IPS-18a (cell line): ENCODE results near the gene HTR7.

ENCODE experiments used
- H3K27ac ChIP-seq: one replicate; pipeline ENCODE4 v1.5.1; 2013; ENCODE audit warnings: low read length
- H3K27me3 ChIP-seq: one replicate; pipeline ENCODE4 v1.6.1; 2013; ENCODE audit warnings: mild to moderate bottlenecking, low read length; ENCODE audit not compliant: control insufficient read depth, insufficient read depth
- H3K36me3 ChIP-seq: one replicate; pipeline ENCODE4 v1.6.1; 2013; ENCODE audit warnings: low read depth, low read length; ENCODE audit not compliant: control insufficient read depth
- H3K4me1 ChIP-seq: one replicate; pipeline ENCODE4 v1.6.1; 2013; ENCODE audit warnings: low read depth, low read length; ENCODE audit not compliant: control insufficient read depth
- H3K4me3 ChIP-seq: one replicate; pipeline ENCODE4 v1.5.1; 2013; ENCODE audit warnings: low read length
- H3K9ac ChIP-seq: one replicate; pipeline ENCODE4 v1.6.1; 2013; ENCODE audit warnings: mild to moderate bottlenecking, low read length, moderate library complexity
- H3K9me3 ChIP-seq: one replicate; pipeline ENCODE4 v1.6.1; 2013; ENCODE audit warnings: low read depth, low read length; ENCODE audit not compliant: control insufficient read depth

HTR7 gene

DNA sequence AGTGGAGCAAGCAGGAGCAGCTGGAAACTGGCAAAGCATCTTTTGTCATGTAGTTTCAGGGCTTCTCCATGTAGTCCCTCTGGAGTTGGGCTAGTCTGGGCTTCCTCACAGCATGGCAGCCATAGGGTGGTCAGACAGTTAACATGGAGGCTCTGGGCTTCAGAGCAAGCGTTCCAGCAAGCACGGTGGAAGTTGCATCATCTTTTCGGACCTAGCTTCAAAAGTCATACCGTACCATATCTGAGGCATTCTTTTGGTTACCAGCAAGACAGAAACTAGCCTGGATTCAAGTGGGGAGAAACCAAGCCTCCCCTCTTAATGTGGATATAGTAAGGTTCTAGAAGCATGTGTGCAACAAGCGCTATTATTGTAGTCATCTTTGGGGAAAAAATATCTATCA is 135.0 kb downstream of the HTR7 start:
- Histone ChIP-seq H3K27ac (no peak overlapping the region), H3K4me1 (peaks cover 25% of the 10 kb centered on the region), H3K4me3 (no peak overlapping the region), H3K36me3 (no peaks in the 10 kb centered on the region), H3K9me3 (no peaks in the 10 kb centered on the region), H3K27me3 (no peaks in the 10 kb centered on the region), H3K9ac (no peak overlapping the region)

DNA sequence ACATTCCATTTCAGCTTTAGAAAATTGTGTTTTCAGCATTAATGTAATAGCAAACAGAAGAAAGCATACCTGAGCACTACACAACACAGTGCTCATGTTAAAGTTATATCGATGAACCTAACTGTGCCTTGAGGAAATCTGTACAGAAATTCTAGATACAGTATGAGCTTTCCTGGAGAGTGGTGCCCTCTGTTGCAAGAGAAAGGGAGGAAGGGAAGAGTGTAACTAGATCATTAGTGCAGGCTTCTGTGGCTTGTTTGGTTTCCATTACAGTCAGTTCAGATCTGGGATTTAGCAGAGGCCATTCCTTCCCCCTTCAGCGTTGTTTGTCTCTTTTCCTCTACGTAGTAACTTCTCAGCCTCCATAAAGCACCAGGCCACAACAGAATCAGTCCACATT is 139.7 kb downstream of the HTR7 start:
- Histone ChIP-seq H3K27ac (no peak overlapping the region), H3K9me3 (no peaks in the 10 kb centered on the region), H3K9ac (no peak overlapping the region)

DNA sequence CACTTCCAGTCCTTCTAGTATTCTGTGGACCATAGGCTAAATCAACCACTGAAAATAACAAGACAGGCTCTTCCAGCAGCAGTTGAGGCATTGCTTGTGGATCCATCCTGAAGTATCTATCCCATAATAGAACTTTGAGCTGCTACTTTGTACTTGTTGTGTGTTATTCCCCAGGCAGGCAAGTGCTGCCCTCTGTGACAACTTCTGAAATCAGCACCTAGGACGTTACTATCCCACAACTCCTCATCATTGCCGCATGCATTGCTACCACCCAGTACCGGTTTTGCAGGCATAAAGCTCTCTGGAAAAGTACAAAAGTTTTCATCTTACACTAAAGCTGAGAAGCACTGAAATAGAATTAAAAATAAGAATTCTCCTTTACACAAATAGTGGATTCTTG is 145.3 kb downstream of the HTR7 start:
- H3K4me1 ChIP-seq = peaks cover 6% of the 10 kb centered on the region
- H3K4me3 ChIP-seq = no peak overlapping the region
- no peak overlapping the region for H3K9ac ChIP-seq
- no peaks in the 10 kb centered on the region for H3K9me3 ChIP-seq
- H3K27me3 ChIP-seq = no peaks in the 10 kb centered on the region
- no peaks in the 10 kb centered on the region for H3K36me3 ChIP-seq
- no peak overlapping the region for H3K27ac ChIP-seq

More for the DNA sequence above, 139.7 kb downstream of the HTR7 start:
- Histone ChIP-seq H3K4me1 (peaks cover 1% of the 10 kb centered on the region), H3K27me3 (no peaks in the 10 kb centered on the region), H3K36me3 (no peaks in the 10 kb centered on the region), H3K4me3 (no peak overlapping the region)

DNA sequence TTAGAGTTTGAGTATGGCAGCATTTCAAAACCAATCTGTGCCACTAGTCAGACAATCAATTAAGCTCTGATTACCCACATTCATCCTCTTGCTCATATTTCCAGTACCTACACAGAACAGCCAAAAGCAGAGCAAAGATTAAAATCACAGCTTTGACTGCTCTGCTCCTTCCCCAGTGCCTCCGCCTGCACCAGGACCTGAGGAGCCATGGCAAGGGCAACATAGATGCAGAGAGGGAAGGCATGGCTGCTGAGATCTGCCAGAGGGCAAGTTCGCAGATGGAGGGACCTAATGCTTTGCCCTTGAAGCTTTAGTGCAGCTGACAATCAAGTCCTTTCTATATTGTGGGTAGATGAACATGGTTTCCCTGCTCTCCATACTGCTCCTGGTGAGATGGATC is 148.1 kb downstream of the HTR7 start:
- peaks cover 6% of the 10 kb centered on the region for H3K4me1 ChIP-seq
- no peaks in the 10 kb centered on the region for H3K36me3 ChIP-seq
- H3K27ac ChIP-seq = no peak overlapping the region
- no peak overlapping the region for H3K9ac ChIP-seq
- no peaks in the 10 kb centered on the region for H3K9me3 ChIP-seq
- no peak overlapping the region for H3K4me3 ChIP-seq
- H3K27me3 ChIP-seq = no peaks in the 10 kb centered on the region

GRCh38 chr10:90707657-90708056 is 150.2 kb downstream of the HTR7 start:
- H3K9ac ChIP-seq = no peak overlapping the region
- H3K9me3 ChIP-seq = no peaks in the 10 kb centered on the region
- peaks cover 6% of the 10 kb centered on the region for H3K4me1 ChIP-seq
- no peaks in the 10 kb centered on the region for H3K27me3 ChIP-seq
- H3K36me3 ChIP-seq = no peaks in the 10 kb centered on the region
- no peak overlapping the region for H3K4me3 ChIP-seq
- no peak overlapping the region for H3K27ac ChIP-seq

DNA sequence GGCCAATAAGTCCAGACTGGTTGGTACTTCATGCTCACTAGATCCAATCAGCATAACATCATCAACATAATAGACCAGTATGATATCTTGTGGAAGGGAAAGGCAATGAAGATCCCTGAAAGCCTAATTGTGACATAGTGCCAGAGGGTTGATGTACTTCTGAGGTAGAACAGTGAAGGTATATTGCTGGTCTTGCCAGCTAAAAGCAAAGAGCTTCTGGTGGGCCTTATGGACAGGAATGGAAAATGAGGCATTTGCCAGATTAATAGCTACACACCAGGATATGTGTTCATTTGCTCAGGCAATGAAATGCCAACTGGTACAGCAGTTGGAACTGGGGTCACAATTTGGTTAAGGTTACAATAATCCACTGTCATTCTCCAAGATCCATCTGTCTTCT is 156.4 kb downstream of the HTR7 start:
- H3K4me3 ChIP-seq = no peak overlapping the region
- no peak overlapping the region for H3K9ac ChIP-seq
- H3K4me1 ChIP-seq = no peaks in the 10 kb centered on the region
- H3K27ac ChIP-seq = no peak overlapping the region
- no peaks in the 10 kb centered on the region for H3K36me3 ChIP-seq
- no peaks in the 10 kb centered on the region for H3K27me3 ChIP-seq
- no peaks in the 10 kb centered on the region for H3K9me3 ChIP-seq

- Histone ChIP-seq H3K4me1 (no peaks in the 10 kb centered on the region), H3K9me3 (no peaks in the 10 kb centered on the region), H3K27me3 (no peaks in the 10 kb centered on the region), H3K4me3 (no peak overlapping the region), H3K27ac (no peak overlapping the region), H3K9ac (no peak overlapping the region), H3K36me3 (no peaks in the 10 kb centered on the region)
Observed at GRCh38 chr10:90695915-90696676, 161.7 kb downstream of the HTR7 start.
